Panc1 (cell line): ENCODE measurements around the gene LMTK2. TPM values are rescaled to one million over a fixed set of nuclear protein-coding genes. Genes with fewer than 3 reads are reported as not detected.

ENCODE experiments used
- ATAC-seq: fragments of 200-7000 bp; cut with Tn5 transposase; 2 replicates; pipeline ENCODE4 v1.9.1; 2020; ENCODE audit warnings: mild to moderate bottlenecking, moderate library complexity
- BruUV-seq: library from RNA; stranded (reverse); fragments of 400-500 nt; replicated peaks from 2 replicates; lab custom pipeline; 2021; lab: Mats Ljungman, UMichigan
- CTCF ChIA-PET: fragments of 300-600 bp; sonication (Branson Sonifier 250); formaldehyde crosslinking; loops from one replicate; lab custom pipeline; 2022; ENCODE audit warnings: antibody characterized with exemption; lab: Charles Lee
- POLR2A ChIA-PET: fragments of 300-600 bp; sonication (Branson Sonifier 250); formaldehyde crosslinking; loops from one replicate; lab custom pipeline; 2022; ENCODE audit warnings: antibody characterized with exemption; lab: Charles Lee
- DNase-seq: peaks from one replicate; pipeline ENCODE4 v3.0.0-alpha.2; 2010; ENCODE audit warnings: low read depth, low spot score
- H3K27ac ChIP-seq: 2 replicates; pipeline ENCODE4 v1.5.1; 2011; ENCODE audit warnings: mild to moderate bottlenecking, low read length, inconsistent platforms
- H3K27me3 ChIP-seq: fragments of 200-500 bp; sonication (Bioruptor generic); 2 replicates; pipeline ENCODE4 v1.6.0; 2014; ENCODE audit warnings: low read length, inconsistent platforms; ENCODE audit not compliant: control insufficient read depth, insufficient read depth
- H3K36me3 ChIP-seq: fragments of 200-500 bp; sonication (Bioruptor generic); 2 replicates; pipeline ENCODE4 v1.5.1; 2014; ENCODE audit warnings: inconsistent platforms, mild to moderate bottlenecking, low read length, moderate library complexity; ENCODE audit not compliant: control insufficient read depth, insufficient read depth
- H3K4me1 ChIP-seq: 2 replicates; pipeline ENCODE4 v1.5.1; 2011; ENCODE audit warnings: inconsistent platforms, mild to moderate bottlenecking, low read length, moderate library complexity; ENCODE audit not compliant: control insufficient read depth, insufficient read depth
- H3K4me3 ChIP-seq, 2 experiments: 2 replicates each; pipeline ENCODE4 v1.5.1; 2011 to 2012; ENCODE audit warnings: low read depth in 2 of 2, low read length in 2 of 2, mild to moderate bottlenecking in 2 of 2, inconsistent platforms in 1 of 2, moderate library complexity in 1 of 2
- H3K9me3 ChIP-seq: fragments of 200-500 bp; sonication (Bioruptor generic); 2 replicates; pipeline ENCODE4 v1.5.1; 2014; ENCODE audit warnings: low read depth, mild to moderate bottlenecking, inconsistent platforms, low read length, moderate library complexity; ENCODE audit not compliant: control insufficient read depth, insufficient read depth
- POLR2AphosphoS5 ChIP-seq: IDR thresholded peaks from 2 replicates; pipeline ENCODE4 v1.6.1; 2012; ENCODE audit warnings: mild to moderate bottlenecking, low read depth, low read length, moderate library complexity
- SIN3A ChIP-seq: IDR thresholded peaks from 2 replicates; pipeline ENCODE4 v1.6.1; 2012; ENCODE audit warnings: low read depth, mild to moderate bottlenecking, low read length, moderate library complexity, borderline replicate concordance; ENCODE audit not compliant: insufficient read depth
- TCF7L2 ChIP-seq: IDR thresholded peaks from 2 replicates; pipeline ENCODE4 v1.6.1; 2011; ENCODE audit warnings: mild to moderate bottlenecking, low read depth, low read length, inconsistent platforms
- in situ Hi-C: cut with HindIII; loops from 2 replicates; pipeline ENCODE4 v1.10.0; 2016; ENCODE audit warnings: low sequenced_read_pairs, low pct_unique_long_range_greater_than_20kb
- intact Hi-C: fragments of 100-400 bp; cut with micrococcal nuclease; formaldehyde crosslinking; loops from one replicate; pipeline ENCODE4 v1.10.0; 2022; ENCODE audit not compliant: unreplicated experiment
- total RNA-seq: library from RNA; stranded (reverse); gene quantifications from one replicate; pipeline ENCODE4 v1.2.1, GENCODE V29; 2021; ENCODE audit not compliant: unreplicated experiment
- TF ChIP-seq, protein P1 (sequence below): fragments of 450-650 bp; IDR thresholded peaks from 2 replicates; pipeline ENCODE4 v1.5.1; 2017; ENCODE audit warnings: mild to moderate bottlenecking
- TF ChIP-seq, protein P2 (sequence below), 2 experiments: IDR thresholded peaks; 2 replicates each; pipeline ENCODE4 v1.6.1; 2011 to 2012; ENCODE audit warnings: low read depth in 2 of 2, control low read depth in 1 of 2, low read length in 1 of 2, mild to moderate bottlenecking in 1 of 2, moderate library complexity in 1 of 2; ENCODE audit not compliant: insufficient read depth in 1 of 2

LMTK2 gene
- total RNA-seq, 1 experiment from 2014 or later = 25.4 TPM

DNA sequence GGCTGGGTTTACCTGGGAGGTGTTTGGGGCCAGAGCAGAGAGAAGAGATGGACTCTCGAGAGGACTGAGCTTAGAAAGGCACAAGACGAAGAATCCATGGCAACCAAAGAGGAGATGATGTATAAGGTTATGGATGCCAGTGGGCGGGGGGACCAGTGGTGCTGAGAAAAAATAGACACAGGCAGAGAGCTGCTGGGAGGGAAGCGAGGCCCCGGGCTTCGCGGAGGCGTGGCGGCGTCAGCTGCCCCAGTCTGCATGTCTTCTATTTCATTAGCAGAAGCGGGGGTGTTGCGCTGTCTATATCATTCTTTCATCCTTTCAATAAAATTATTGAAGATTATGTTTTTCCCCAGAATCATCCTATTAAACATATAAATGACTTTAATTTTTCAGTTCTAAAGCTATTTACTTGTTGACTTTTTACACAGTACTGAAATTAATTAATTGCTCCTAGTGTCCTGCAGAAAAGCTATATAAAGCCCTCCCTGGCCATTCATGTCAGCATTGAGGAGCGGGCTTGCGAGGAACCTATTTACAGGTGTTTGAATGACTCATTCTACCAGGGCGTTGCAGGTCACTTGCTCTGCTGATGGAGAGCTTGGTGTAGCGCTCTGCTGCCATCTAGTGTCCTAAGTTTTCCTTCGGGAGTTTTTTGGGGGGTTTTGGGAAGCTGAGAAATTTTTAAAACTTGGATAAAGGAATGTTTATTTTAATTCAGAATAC lies 61.7 kb downstream of the LMTK2 start:
- ChIA-PET CTCF (interaction anchor here (0.5 to 5.8 kb wide), 11 partner anchors 8 to 376 kb away, joined by 3 to 108 read pairs (median 4); no protein-coding TSS in a partner anchor), POLR2A (no interaction called here)
- H3K4me1 ChIP-seq = peaks cover 5% of the 10 kb centered on the region
- TF ChIP-seq, protein P1, sequence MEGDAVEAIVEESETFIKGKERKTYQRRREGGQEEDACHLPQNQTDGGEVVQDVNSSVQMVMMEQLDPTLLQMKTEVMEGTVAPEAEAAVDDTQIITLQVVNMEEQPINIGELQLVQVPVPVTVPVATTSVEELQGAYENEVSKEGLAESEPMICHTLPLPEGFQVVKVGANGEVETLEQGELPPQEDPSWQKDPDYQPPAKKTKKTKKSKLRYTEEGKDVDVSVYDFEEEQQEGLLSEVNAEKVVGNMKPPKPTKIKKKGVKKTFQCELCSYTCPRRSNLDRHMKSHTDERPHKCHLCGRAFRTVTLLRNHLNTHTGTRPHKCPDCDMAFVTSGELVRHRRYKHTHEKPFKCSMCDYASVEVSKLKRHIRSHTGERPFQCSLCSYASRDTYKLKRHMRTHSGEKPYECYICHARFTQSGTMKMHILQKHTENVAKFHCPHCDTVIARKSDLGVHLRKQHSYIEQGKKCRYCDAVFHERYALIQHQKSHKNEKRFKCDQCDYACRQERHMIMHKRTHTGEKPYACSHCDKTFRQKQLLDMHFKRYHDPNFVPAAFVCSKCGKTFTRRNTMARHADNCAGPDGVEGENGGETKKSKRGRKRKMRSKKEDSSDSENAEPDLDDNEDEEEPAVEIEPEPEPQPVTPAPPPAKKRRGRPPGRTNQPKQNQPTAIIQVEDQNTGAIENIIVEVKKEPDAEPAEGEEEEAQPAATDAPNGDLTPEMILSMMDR = peak; percentile 93
- no peak for TF ChIP-seq POLR2AphosphoS5
- in situ Hi-C loops (no loop called here), intact Hi-C loops (loop anchor here (1.0 kb wide), 1 partner anchor 147 kb away; no protein-coding TSS in a partner anchor)
- peak; percentile 61 for DNase-seq
- H3K27me3 ChIP-seq = no peaks in the 10 kb centered on the region
- no peak overlapping the region for H3K27ac ChIP-seq
- BruUV-seq = no TSS peak
- peaks cover 4% of the 10 kb centered on the region; the same call in 1 of the 2 replicates for H3K36me3 ChIP-seq
- ATAC-seq = peak; percentile 71
- no peak overlapping the region for H3K4me3 ChIP-seq
- H3K9me3 ChIP-seq = no peaks in the 10 kb centered on the region

DNA sequence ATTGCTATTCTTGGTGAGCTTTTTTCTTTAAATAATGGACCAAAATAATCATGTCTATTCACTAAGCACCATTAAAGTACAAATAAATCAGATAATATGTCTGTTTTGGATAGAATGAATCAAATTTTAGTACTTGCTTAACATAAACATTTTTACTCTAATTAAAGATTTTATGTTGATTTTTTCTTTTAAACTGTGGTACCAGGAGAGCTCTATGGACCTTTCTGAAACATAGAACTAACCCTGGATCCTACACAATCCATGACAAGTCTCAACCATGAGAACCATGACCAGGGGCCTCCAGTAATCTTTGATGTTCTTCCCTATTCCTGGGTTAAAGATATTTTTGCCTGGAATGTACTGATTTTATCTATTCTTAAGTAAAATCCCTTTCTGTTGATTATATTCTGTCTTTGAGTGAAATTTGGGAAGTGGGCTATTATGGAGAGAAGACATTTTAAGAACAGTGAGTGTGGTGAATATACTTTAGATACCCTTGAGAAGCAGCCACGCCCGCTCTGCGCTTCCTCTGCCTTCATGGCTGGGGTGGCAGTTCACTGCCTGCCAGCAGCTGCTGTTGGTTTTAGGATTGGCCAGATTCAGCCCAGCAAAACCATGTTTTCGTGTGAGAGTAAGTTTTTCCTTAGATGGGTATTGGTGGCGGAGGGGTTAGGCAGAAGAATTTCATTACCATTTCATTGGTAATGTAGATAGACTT lies 62.4 kb downstream of the LMTK2 start:
- intact Hi-C loops (loop anchor here (1.0 kb wide), 1 partner anchor 148 kb away; no protein-coding TSS in a partner anchor), in situ Hi-C loops (no loop called here)
- POLR2A ChIA-PET = no interaction called here
- no peak for ATAC-seq
- Histone ChIP-seq H3K9me3 (no peaks in the 10 kb centered on the region), H3K27ac (no peak overlapping the region), H3K4me1 (peaks cover 3% of the 10 kb centered on the region), H3K36me3 (peaks cover 5% of the 10 kb centered on the region; the same call in 1 of the 2 replicates), H3K27me3 (no peaks in the 10 kb centered on the region), H3K4me3 (no peak overlapping the region)
- no peak for DNase-seq
- TF ChIP-seq POLR2AphosphoS5 (no peak), TCF7L2 (no peak), SIN3A (no peak)
- TF ChIP-seq, protein P2, sequence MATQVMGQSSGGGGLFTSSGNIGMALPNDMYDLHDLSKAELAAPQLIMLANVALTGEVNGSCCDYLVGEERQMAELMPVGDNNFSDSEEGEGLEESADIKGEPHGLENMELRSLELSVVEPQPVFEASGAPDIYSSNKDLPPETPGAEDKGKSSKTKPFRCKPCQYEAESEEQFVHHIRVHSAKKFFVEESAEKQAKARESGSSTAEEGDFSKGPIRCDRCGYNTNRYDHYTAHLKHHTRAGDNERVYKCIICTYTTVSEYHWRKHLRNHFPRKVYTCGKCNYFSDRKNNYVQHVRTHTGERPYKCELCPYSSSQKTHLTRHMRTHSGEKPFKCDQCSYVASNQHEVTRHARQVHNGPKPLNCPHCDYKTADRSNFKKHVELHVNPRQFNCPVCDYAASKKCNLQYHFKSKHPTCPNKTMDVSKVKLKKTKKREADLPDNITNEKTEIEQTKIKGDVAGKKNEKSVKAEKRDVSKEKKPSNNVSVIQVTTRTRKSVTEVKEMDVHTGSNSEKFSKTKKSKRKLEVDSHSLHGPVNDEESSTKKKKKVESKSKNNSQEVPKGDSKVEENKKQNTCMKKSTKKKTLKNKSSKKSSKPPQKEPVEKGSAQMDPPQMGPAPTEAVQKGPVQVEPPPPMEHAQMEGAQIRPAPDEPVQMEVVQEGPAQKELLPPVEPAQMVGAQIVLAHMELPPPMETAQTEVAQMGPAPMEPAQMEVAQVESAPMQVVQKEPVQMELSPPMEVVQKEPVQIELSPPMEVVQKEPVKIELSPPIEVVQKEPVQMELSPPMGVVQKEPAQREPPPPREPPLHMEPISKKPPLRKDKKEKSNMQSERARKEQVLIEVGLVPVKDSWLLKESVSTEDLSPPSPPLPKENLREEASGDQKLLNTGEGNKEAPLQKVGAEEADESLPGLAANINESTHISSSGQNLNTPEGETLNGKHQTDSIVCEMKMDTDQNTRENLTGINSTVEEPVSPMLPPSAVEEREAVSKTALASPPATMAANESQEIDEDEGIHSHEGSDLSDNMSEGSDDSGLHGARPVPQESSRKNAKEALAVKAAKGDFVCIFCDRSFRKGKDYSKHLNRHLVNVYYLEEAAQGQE (IDR thresholded peaks at IDR 0.05; ENCODE audit: insufficient read depth in 1 of 2, low read depth in 2 of 2, low read length in 1 of 2) = no peak
- TF ChIP-seq, protein P1 = no peak; the same call in none of the 2 replicates
- CTCF ChIA-PET = interaction anchor here (0.7 to 5.8 kb wide), 7 partner anchors 9 to 155 kb away, joined by 3 to 108 read pairs (median 5); no protein-coding TSS in a partner anchor
- BruUV-seq = no TSS peak
